ENCODE data around the gene OAT. TPM values are rescaled to one million over a fixed set of nuclear protein-coding genes. Genes with fewer than 3 reads are reported as not detected.

The OAT gene
- total and polyA plus RNA-seq, 2 of the 4 experiments (the other 2 are of a cell fraction) = 110 to 152 TPM

DNA sequence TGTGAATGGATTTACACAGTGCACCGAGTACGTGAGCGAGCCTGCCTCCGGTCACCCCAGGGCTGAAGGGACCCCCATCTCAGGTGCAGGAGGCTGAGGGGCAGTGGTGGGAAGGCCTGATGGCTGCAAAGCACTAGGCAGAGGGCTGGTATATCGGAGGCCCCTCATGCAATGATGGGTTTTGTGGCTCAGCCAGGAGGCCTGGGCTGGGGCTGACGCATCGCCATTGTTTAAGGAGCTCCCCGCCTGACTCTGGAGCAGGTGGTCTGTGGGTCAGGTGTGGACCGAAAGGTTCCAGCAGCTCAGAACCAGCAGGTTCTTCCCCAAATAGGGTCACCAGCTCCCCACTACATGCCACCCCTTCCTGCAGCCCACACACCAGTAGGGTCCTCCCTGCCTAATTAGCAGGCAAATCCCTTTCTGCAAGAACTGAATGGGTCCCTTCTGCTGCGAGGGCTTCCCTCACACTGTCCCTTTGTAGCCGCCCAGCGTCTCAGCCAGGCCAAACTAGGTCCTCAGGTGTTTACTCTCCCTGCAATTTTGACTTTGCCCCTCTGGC, 33.0 kb downstream of the OAT start:
- Histone ChIP-seq H2AK9ac (replicated peaks; ENCODE audit: low read depth, low read length, poor library complexity) (no peak overlapping the region), H4K91ac (ENCODE audit: insufficient read depth, low read depth, low read length) (no peak overlapping the region), H4K5ac (ENCODE audit: low read depth, low read length) (no peak overlapping the region), H3K18ac (ENCODE audit: low read depth, low read length) (no peak overlapping the region), H3K4me3 (ENCODE audit: insufficient read depth, low read depth, low read length) (no peak overlapping the region), H2BK15ac (ENCODE audit: low read depth, low read length) (no peak overlapping the region), H3K4me2 (ENCODE audit: low read depth, low read length) (no peak overlapping the region), H3K36me3 (ENCODE audit: control insufficient read depth, insufficient read depth, low read length) (no peaks in the 10 kb centered on the region), H3K4ac (ENCODE audit: low read depth, low read length) (no peak overlapping the region), H2BK120ac (ENCODE audit: low read depth, low read length) (no peak overlapping the region), H3K56ac (ENCODE audit: extremely low read depth, insufficient read depth, low read length) (no peak overlapping the region), H3K27me3 (ENCODE audit: control insufficient read depth, insufficient read depth, low read length) (peaks cover 4% of the 10 kb centered on the region), H3K4me1 (ENCODE audit: control insufficient read depth, insufficient read depth, low read length) (no peaks in the 10 kb centered on the region), H2AFZ (replicated peaks; ENCODE audit: low read length, poor library complexity) (no peak overlapping the region), H4K8ac (ENCODE audit: low read depth in 2 of 2, low read length in 2 of 2) (no peak overlapping the region), H3K9me3 (ENCODE audit: control insufficient read depth, insufficient read depth, low read length) (no peaks in the 10 kb centered on the region), H3K14ac (replicated peaks; ENCODE audit: low read depth, low read length) (no peak overlapping the region), H2BK5ac (ENCODE audit: low read depth, low read length, poor library complexity, severe bottlenecking) (no peak overlapping the region), H3K23ac (ENCODE audit: low read depth, low read length) (no peak overlapping the region), H2BK20ac (ENCODE audit: low read depth, low read length) (no peak overlapping the region), H3K9me1 (ENCODE audit: insufficient read depth, low read length) (no peaks in the 10 kb centered on the region), H3K79me1 (ENCODE audit: low read depth in 1 of 2, low read length in 2 of 2) (no peaks in the 10 kb centered on the region), H4K20me1 (ENCODE audit: insufficient read depth, low read length) (no peaks in the 10 kb centered on the region), H3K9ac (ENCODE audit: low read depth, low read length) (no peak overlapping the region), H2AK5ac (ENCODE audit: low read depth, low read length) (no peak overlapping the region), H3K27ac (ENCODE audit: insufficient read depth, low read length) (no peak overlapping the region)
- dilution Hi-C loops (cut with HindIII; ENCODE audit: low sequenced_read_pairs, unreplicated experiment) = loop anchor here (25.0 kb wide), 1 partner anchor 398 kb away; no protein-coding TSS in a partner anchor
- ATAC-seq (ENCODE audit: low read depth) = no peak
- ChIA-PET POLR2A (ENCODE audit: unreplicated experiment) (no interaction called here), CTCF (no interaction called here)
- TF ChIP-seq NFE2L2 (IDR thresholded peaks at IDR 0.05; ENCODE audit: low read depth, low read length) = no peak
- TF ChIP-seq SMC3 (IDR thresholded peaks at IDR 0.05; ENCODE audit: low read depth, low read length) = no peak
- no peak for TF ChIP-seq RCOR1 (IDR thresholded peaks at IDR 0.05; ENCODE audit: insufficient replicate concordance, low read length)
- TF ChIP-seq BHLHE40 (IDR thresholded peaks at IDR 0.05; ENCODE audit: low read depth, low read length) = no peak
- TF ChIP-seq, protein P1, sequence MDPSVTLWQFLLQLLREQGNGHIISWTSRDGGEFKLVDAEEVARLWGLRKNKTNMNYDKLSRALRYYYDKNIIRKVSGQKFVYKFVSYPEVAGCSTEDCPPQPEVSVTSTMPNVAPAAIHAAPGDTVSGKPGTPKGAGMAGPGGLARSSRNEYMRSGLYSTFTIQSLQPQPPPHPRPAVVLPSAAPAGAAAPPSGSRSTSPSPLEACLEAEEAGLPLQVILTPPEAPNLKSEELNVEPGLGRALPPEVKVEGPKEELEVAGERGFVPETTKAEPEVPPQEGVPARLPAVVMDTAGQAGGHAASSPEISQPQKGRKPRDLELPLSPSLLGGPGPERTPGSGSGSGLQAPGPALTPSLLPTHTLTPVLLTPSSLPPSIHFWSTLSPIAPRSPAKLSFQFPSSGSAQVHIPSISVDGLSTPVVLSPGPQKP (IDR thresholded peaks at IDR 0.05; ENCODE audit: borderline replicate concordance, low read depth, low read length) = no peak
- TF ChIP-seq MAFK (IDR thresholded peaks at IDR 0.05; ENCODE audit: low read depth, low read length) = no peak
- no peak for TF ChIP-seq CEBPB (IDR thresholded peaks at IDR 0.05; ENCODE audit: low read depth, low read length)
- 72% methylated on average over 4 of the region's 12 CpGs; no CpG with 5 or more reads in 1 of the 2 experiments for WGBS, 2 experiments (ENCODE audit: extremely low coverage in 2 of 2, insufficient read length in 1 of 2)
- intact Hi-C loops (cut with micrococcal nuclease) = loop anchor here (5.0 kb wide), 1 partner anchor 1343 kb away; no protein-coding TSS in a partner anchor
- no TSS peak for BruUV-seq (replicated peaks)
- DNase-seq = no peak
- in situ Hi-C loops (cut with MboI; ENCODE audit: low sequenced_read_pairs) = loop anchor here (5.0 to 25.0 kb wide), 3 partner anchors 393 to 1248 kb away; partner anchors contain the start of genes HMX2 and HMX3
